HG03025 (cell line): ENCODE data around the gene TMEM156.
"Not testable (repeated sequence)": the region's sequence is repeated elsewhere in the genome, so short reads cannot be mapped to it uniquely, and the experiment has no call there.

Experiments
- ATAC-seq: cut with Tn5 transposase; IDR thresholded peaks from one replicate; pipeline ENCODE4 v1.9.1; 2021; ENCODE audit warnings: mild to moderate bottlenecking, moderate library complexity; ENCODE audit not compliant: unreplicated experiment, low FRiP score

The TMEM156 gene

DNA sequence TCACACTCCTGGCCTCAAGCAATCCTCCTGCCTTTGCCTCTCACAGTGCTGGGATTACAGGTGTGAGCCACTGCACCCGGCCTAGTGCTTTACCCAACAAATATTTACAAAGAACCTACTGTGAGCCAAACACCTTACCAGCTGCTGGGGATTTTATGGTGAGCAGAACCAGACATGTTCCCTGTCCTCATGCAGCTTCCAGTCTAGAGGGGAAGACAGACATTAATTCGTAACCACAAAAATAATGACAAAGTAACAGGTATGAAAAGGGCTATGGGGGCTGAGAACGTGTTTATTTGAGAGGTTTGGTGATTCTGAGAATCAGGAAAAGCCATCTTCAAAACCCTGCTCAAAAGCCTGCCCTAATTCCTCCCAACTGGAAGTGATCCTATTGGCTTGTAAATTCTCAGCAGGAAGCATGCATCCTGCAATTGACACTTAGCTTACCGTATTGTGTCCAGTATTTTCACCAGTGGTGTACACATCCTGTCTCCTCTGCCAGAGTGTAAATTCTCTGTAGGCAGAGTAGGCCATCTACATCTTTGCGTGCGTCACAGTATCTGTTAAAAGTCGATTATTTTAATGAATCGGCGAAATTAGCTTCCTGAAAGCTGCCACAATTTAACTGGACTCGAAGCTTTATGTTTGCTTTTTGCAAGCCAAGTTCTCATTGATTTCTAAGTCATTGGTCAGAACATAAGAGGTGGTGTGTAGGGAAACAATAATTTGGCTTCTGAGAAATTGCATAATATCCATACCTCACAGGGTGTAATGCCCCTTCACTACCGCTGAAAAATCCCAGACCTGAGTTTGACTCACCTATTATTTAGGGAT lies 67.0 kb downstream of the TMEM156 start:
- no peak for ATAC-seq

DNA sequence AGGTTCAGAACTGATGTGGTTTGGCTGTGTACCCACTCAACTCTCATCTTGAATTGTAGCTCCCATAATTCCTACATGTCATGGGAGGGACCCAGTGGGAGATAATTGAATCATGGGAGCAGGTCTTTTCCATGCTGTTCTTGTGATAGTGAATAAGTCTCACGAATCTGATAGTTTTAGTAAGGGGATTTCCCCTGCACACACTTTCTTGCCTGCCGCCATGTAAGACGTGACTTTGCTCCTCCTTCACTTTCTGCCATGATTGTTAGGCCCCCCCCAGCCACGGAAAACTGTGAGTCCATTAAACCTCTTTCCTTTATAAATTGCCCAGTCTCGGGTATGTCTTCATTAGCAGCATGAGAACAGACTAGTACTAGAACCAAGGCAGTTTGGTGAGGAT lies 73.0 kb downstream of the TMEM156 start:
- not testable (repeated sequence) for ATAC-seq

DNA sequence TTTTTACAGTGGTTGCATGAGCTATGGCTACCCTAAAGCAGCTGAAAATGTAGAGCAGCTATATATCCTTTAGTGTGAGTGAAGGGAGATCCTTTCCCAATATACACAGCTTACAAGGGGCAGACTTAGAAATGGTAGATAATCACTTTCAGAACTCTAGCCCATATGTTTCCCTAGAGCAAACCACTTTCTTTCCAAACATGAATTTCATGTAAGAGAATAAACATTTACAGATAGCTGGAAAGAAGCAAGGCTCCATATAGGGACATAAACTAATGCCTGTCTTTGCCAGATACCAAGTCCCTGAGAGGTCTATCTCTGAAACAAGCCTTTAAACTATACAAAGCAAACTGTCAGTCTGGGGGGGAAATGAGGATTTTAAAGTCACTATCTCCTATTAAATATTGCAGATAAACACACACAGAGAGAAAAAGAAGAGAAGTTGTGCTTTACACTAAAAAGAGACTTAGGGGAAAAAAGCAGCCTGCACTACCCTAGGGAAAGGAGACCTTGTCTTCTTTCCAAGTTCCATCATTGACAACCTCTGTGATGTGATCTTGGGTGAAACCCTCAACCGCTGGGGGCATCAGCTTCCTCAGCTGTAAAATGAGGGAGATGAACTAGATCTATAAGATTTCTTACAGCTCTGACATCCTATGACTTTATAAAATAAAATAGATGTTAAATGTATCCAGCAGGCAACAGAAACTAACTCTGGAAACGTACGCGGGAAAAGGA lies 73.6 kb downstream of the TMEM156 start:
- no peak for ATAC-seq

DNA sequence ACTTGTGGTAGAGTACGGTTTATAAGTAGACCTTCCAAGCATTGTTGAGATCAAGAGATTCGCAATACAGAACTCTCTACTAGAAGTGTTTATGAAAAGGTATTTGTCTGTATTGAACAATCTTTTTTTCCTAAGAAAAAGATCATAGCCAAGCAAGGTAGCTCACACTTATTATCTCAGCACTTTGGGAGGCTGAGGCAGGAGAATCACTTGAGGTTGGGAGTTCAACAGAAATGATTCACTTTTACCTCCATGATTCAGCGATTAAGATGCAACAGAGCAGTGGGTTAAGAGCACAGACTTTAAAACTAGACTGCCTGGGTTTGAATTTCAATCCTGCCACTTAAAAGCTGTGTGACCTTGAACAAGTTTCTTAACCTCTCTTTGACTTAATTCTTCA lies 74.3 kb downstream of the TMEM156 start:
- no peak for ATAC-seq

DNA sequence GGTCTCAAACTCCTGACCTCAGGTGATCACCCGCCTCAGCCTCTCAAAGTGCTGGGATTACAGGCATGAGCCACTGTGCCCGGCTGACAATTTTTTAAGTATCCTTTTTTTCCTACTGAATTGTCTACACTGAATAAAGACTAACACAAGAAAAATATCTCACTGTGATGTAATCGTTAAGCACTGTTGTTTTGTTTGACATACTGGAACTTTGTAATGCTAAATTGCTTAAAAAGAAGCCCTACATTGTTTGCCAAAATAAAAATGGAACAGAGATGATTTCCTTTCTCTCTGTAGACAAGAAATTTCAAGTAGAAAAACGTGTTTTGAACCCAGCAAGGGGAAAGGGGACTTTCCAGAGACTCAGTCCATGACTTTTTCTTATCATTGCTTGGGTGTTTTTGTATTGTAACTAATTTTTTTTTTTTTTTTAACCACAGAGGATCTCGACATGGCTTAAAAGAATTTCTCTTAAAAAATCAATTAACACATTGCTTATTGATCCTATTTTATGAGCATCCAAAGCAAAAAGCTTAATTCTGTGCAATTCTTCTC lies 74.9 kb downstream of the TMEM156 start:
- ATAC-seq, result no peak

DNA sequence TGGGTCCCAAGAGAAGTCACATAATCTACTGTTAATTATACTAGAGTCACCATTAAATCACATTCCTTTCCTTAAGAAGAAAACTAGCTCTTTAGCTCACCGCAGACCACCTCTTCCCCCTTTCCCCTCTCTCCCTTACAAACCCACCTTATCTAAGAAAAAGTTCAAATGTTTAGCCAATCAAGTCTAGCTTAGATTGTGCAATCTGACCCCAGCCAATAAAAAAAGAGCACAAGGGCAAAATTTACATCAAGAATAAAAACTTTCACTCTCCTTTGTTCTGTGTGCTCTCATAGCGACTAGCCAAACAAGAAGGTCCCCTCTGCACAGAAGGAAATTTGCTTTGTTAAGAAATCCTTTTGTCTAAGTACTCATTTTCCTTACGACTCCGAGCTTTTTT lies 76.3 kb downstream of the TMEM156 start:
- ATAC-seq, result no peak

DNA sequence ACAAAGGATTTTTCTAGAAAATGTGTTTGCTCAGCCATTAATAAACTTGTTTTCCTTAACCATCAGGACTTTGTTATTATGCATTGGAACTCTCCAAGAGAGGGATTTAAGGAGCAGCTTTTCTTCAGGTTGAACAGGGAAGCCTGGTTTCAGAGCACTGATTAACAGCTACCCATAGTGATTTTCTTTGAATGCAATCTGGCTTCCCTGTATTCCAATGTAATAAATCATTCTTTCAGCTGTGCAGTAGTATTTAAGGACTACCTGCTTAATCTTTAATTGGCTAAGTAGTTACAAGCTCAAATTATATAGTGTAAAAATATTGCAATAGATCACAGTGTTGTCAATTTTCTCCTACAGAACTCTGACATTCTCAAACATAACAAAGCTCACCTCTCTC lies 77.5 kb downstream of the TMEM156 start:
- no peak for ATAC-seq

DNA sequence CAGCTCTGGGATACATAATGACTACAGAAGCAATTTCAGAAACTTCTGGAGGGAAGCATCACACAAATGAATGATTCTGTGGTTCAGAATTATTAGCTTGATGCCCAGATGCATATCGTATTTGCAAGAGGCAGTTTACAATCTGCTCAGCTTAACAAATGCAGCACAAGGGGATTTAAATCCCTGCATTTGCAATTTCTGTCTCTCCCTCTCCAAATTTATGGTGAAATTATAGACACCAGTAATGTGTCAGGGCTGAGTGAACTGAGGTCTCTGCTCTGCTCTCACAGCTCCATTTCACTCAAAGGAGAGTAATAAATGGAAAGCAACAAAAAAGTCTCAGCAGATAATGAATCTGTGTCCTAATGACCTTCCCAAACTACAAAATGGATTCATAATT lies 80.2 kb downstream of the TMEM156 start:
- no peak for ATAC-seq

DNA sequence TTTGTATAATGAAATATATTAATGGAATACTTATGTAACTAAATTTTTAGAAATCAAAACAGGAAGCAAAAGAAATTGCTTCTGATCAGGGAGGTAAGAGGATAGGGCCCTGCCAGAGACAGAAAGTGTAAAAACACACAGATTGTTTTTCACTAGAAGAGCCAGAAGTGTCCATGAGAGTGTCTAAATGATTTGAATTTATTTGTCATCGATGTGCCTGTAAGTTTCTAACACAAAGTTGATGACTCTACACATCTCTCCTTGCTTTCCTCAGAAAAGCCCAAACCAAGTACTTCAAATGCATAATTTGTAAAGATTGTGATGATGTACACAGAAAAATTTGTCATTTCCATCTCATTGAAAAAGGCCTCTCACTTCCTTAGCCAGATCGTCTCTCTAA lies 80.6 kb downstream of the TMEM156 start:
- no peak for ATAC-seq

DNA sequence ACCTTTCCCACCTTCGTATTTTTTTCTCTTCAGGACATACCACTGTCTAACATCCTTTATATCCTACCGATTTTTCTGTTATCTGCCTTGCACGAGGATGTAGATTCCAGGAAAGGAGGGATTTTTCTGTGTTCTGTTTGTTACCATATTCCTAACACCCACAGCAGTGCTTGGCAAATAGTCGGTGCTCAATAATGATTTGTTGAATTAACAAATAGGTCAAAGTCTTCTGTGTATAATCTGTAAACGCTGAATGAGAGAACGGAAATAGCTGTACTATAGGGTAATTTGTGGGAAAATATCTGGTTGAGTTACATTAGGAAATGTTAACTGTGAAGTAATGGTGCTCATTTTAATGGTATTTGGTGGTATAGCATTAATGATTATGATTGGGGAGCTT lies 81.5 kb downstream of the TMEM156 start:
- ATAC-seq, result no peak

DNA sequence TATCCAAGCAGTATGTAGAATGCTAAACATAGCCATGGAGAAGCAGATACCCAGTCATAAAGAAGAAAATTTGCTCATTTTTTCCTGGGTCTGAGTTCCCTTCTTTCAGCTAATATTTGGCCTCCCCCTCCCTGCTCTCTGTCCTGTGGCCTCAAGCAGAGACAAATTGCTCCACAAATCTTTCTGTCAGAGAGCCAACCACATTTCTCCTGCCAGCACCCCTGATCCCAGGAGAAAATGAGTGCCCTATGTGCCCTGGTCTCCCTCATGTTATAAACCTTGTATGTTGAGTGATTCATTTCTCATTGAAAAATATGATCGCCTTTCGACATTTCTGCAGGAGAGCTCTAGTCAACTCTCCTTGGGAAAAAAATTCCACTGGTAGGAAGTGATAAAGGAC lies 82.0 kb downstream of the TMEM156 start:
- no peak for ATAC-seq

DNA sequence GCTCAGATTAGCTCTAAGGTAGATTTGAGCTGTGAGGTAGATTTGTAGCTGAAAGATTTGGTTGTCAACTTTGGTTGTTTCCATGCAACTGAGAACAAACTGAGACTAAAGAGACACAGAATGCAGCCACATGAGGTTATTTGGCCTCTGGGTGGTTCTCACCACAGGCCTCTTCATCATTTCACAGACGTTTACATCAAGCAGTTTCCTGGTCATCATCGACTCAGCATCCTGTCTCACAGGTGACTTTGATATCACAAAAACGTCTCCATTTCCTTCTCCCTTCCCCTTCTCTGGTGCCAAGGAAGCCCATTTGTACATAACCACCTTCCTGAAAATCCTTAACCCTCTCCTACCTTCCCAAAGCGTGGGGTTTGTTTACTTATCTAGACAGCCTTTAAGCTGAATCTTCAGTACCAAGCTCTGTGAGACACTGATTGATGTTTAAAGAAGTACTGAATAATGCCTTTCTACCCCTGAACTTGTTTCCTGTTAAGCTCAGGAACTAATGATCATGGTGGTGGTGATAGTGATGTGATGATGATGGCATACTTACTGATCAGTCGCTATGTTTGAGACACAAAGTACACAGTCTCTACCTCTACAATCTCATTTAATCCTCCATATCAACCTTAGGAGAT lies 82.7 kb downstream of the TMEM156 start:
- ATAC-seq, result no peak

DNA sequence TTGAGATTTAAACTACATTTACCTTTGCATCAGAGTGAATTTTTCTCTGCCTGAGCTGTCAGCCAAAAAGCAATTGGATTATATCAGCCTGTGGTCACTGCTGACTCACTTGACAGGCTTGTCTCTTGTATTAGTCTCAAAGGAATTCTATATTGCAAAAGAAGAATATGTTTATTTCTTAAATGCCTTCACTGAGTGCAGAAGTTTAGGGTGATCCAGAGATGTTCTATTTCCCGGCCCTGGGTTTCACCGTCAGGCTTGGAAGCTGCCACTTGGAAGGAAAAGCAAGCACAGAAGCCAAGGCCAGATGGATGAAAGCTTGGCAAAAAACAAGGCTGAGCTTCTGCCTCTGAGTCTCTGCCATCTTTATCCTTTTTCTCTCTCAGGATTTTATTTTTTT lies 83.7 kb downstream of the TMEM156 start:
- no peak for ATAC-seq

DNA sequence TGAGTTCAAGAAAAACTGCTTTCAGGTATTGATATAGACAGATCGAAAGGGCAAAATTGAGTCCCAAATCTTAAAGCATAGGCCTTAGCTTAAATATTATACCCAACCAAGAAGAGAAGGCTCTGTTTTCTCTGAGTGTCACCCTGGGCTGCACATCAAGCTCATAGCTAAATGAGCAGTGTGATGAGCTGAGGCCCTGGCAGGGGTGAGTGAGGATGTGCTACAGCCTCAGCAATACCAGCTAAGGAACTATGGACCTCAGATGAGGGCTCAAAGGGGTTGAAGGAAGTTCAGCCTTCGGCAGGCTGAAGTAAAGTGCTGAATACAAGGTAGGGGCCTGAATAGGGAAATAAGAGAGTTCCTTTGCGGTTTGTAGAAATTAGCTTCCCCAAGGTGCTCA lies 85.3 kb downstream of the TMEM156 start:
- no peak for ATAC-seq

DNA sequence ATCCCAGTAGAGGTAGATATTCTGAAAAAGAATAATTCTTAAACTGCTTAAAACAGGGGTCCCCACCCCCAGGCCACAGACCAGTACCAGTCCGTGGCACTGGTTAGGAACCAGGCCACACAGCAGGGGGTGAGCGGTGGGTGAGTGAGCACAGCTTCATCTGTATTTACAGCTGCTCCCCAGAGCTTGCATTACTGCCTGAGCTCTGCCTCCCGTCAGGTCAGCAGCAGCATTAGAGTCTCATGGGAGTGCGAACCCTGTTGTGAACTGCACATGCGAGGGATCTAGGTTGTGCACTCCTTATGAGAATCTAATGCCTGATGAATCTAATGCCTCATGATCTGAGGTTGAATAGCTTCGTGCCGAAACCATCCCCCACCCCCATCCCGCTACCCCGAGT lies 87.8 kb downstream of the TMEM156 start:
- no peak for ATAC-seq

DNA sequence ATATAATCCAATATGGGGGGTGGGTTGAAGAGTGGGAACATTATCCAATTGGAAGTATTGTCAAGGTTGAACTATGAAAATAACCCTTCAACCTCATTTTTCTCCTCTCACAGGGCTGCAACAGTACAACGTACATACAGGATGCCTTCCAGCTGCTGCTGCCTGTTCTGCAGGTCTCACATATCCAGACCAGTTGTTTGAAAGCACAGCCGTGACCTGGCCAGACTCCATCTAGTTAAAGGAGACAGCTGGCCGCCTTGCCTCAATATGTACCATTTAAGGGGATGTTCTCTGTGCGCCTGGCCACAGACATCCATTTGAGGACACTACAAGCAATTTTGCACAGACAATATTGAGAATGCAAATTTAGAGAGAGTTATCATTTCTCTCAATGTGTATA lies 88.9 kb downstream of the TMEM156 start:
- ATAC-seq, result no peak

DNA sequence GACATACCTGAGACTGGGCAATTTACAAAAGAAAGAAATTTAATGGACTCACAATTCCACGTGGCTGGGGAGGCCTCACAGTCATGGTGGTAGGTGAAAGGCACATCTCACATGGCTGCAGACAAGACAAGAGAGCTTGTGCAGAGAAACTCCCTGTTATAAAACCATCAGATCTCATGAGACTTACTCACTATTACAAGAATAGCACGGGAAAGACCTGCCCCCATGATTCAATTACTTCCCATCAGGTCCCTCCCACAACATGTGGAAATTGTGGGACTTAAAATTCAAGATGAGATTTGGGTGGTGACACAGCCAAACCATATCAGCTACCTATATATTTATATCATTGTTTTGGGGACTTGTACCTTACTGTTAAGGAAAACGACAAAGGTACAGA lies 90.3 kb downstream of the TMEM156 start:
- ATAC-seq, result not testable (repeated sequence)

DNA sequence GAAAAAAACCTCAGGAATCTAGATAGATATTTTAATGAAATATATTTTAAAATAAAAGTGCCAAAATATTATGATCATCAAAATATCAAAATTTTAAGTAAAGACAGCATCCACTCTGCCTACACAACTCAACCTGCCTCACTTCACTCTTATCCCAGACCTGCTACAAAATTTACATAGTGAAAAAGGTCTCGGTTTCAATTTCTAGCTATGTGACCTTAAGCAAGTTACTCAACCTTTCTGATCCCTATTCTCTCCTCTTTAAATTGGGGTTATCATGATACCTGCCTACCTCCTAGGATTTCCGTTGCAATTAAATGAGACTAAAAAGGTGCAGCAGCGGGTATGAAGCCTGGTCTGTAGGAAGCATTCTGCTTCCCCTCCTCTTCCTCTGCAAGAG lies 91.7 kb downstream of the TMEM156 start:
- ATAC-seq, result no peak

DNA sequence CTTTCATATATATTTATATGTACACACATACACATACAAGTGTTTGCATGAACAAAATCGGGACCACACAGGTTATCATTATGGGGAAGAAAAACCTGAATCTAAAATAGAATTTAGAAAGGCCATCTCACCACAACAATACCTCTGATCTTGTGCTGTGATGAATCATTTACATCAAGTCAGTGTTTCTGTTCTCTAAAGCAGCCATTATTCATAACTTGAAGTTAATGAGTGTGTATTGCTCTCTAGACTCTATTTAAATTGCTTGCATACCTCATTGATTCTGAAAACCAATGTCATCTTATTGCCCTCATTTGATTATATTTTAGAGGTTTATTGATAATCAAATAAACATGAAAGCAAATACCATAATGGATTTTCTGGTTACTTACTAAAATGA lies 93.0 kb downstream of the TMEM156 start:
- ATAC-seq, result peak; percentile 86

DNA sequence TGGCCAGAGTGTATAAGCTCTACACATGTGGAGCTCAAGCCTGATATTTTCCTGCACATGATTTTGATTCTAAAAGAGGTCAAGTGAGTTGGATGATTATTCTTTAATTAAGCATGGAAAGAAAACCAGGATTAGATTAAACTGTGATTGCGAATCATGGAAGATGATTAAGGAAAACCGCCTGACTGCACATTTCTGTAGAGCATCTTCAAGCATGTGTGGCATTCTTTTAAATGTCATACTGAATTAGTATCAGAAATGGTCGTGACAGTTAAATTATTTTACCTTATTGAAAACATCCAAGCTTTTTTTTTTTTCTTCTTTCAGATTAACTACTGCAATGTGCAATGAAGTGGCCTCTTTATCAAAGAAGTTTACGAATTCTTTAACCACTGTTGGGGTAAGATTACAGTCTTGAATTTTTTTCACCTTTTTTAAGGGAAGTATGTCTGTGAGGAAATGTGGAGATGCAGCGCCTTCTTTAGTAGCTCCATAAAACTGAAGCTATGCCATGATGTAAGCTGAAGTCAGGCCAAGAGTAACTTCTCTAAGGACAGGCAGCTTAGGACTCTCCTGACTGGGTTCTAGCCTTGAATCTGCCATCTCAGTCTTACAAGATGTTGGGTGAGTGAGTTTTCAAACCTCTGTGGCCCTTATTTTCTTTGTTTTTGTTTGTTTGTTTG lies 96.7 kb downstream of the TMEM156 start:
- ATAC-seq, result no peak

DNA sequence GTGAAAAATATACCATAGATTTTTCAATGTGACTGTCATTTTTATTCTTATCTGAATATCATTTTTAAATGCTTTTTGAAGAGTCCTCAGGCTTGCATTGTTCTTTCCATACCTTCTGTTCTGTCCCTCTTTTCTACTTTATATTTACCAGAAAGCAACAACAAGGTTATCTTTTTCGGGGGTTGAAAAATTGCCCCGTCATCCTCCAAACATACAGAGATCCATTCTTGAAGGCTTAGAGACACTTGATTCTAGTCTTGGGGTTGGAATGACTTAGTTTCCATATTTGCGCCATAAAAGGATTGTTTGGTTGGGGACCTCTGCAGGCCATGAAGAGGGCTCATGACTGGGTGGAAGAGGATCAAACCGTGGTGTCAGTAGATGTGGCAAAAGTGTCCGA lies 101.1 kb downstream of the TMEM156 start:
- ATAC-seq, result no peak
